ENCODE data around the gene CACNG5. TPM values are rescaled to one million over a fixed set of nuclear protein-coding genes. Genes with fewer than 3 reads are reported as not detected.

Gene CACNG5
- total and polyA plus RNA-seq, 4 donors: not detected

- no peaks in the 10 kb centered on the region for H3K9me3 ChIP-seq (ENCODE audit: control insufficient read depth in 4 of 4, low read length in 3 of 4)
- H3K9ac ChIP-seq (ENCODE audit: low read depth in 1 of 2, low read length in 2 of 2): no peak overlapping the region
- DNase-seq (ENCODE audit: low spot score): no peak
- no peak overlapping the region for H3K4me3 ChIP-seq (ENCODE audit: low read depth in 1 of 3, low read length in 3 of 3)
- no peak overlapping the region for H3K27ac ChIP-seq (ENCODE audit: low read depth in 1 of 2, low read length in 2 of 2)
- 80% methylated on average over 15 of the region's 15 CpGs for WGBS
- no peak for TF ChIP-seq GABPA (IDR thresholded peaks at IDR 0.05 in 1 of 2, conservative IDR thresholded peaks at IDR 0.05 in 1 of 2)
- no peak for TF ChIP-seq JUND (IDR thresholded peaks at IDR 0.05)
- TF ChIP-seq TAF1 (conservative IDR thresholded peaks at IDR 0.05): no peak
- no peak for TF ChIP-seq ATF3 (IDR thresholded peaks at IDR 0.05)
- no peak for TF ChIP-seq MAX (IDR thresholded peaks at IDR 0.05)
- TF ChIP-seq, protein P1, sequence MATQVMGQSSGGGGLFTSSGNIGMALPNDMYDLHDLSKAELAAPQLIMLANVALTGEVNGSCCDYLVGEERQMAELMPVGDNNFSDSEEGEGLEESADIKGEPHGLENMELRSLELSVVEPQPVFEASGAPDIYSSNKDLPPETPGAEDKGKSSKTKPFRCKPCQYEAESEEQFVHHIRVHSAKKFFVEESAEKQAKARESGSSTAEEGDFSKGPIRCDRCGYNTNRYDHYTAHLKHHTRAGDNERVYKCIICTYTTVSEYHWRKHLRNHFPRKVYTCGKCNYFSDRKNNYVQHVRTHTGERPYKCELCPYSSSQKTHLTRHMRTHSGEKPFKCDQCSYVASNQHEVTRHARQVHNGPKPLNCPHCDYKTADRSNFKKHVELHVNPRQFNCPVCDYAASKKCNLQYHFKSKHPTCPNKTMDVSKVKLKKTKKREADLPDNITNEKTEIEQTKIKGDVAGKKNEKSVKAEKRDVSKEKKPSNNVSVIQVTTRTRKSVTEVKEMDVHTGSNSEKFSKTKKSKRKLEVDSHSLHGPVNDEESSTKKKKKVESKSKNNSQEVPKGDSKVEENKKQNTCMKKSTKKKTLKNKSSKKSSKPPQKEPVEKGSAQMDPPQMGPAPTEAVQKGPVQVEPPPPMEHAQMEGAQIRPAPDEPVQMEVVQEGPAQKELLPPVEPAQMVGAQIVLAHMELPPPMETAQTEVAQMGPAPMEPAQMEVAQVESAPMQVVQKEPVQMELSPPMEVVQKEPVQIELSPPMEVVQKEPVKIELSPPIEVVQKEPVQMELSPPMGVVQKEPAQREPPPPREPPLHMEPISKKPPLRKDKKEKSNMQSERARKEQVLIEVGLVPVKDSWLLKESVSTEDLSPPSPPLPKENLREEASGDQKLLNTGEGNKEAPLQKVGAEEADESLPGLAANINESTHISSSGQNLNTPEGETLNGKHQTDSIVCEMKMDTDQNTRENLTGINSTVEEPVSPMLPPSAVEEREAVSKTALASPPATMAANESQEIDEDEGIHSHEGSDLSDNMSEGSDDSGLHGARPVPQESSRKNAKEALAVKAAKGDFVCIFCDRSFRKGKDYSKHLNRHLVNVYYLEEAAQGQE (IDR thresholded peaks at IDR 0.05): no peak
- TF ChIP-seq NR2F2 (IDR thresholded peaks at IDR 0.05): no peak
- no peak for TF ChIP-seq FOXA2 (IDR thresholded peaks at IDR 0.05)
- TF ChIP-seq HNF4G (IDR thresholded peaks at IDR 0.05): no peak
- TF ChIP-seq, protein P2, sequence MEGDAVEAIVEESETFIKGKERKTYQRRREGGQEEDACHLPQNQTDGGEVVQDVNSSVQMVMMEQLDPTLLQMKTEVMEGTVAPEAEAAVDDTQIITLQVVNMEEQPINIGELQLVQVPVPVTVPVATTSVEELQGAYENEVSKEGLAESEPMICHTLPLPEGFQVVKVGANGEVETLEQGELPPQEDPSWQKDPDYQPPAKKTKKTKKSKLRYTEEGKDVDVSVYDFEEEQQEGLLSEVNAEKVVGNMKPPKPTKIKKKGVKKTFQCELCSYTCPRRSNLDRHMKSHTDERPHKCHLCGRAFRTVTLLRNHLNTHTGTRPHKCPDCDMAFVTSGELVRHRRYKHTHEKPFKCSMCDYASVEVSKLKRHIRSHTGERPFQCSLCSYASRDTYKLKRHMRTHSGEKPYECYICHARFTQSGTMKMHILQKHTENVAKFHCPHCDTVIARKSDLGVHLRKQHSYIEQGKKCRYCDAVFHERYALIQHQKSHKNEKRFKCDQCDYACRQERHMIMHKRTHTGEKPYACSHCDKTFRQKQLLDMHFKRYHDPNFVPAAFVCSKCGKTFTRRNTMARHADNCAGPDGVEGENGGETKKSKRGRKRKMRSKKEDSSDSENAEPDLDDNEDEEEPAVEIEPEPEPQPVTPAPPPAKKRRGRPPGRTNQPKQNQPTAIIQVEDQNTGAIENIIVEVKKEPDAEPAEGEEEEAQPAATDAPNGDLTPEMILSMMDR (IDR thresholded peaks at IDR 0.05; ENCODE audit: low read depth, low read length, missing input control): no peak
- TF ChIP-seq EGR1 (IDR thresholded peaks at IDR 0.05; ENCODE audit: low read depth in 2 of 2): no peak
- TF ChIP-seq HNF4A (conservative IDR thresholded peaks at IDR 0.05): no peak
- no peak for TF ChIP-seq SP1 (IDR thresholded peaks at IDR 0.05)
- TF ChIP-seq RAD21 (IDR thresholded peaks at IDR 0.05): no peak
- no peak for TF ChIP-seq ZBTB33 (IDR thresholded peaks at IDR 0.05)
- H3K27me3 ChIP-seq (ENCODE audit: control insufficient read depth in 4 of 4, insufficient read depth in 4 of 4, low read length in 3 of 4): no peaks in the 10 kb centered on the region
- H3K4me1 ChIP-seq (ENCODE audit: control insufficient read depth in 4 of 4, insufficient read depth in 4 of 4, low read length in 3 of 4): peaks cover 0 to 8% (median 3%) of the 10 kb centered on the region in 4 donors
- H3K36me3 ChIP-seq (ENCODE audit: control insufficient read depth in 4 of 4, insufficient read depth in 3 of 4, low read depth in 1 of 4, low read length in 3 of 4): peaks cover 4 to 42% (median 14%) of the 10 kb centered on the region in 4 donors
Measured at GRCh38 chr17:66791347-66791746, 43.6 kb upstream of the CACNG5 start.

GRCh38 chr17:66793814-66794213 lies 41.1 kb upstream of the CACNG5 start:
- Histone ChIP-seq H3K36me3 (ENCODE audit: control insufficient read depth in 4 of 4, insufficient read depth in 3 of 4, low read depth in 1 of 4, low read length in 3 of 4) (peaks cover 0 to 25% (median 9%) of the 10 kb centered on the region in 4 donors), H3K9ac (ENCODE audit: low read depth in 1 of 2, low read length in 2 of 2) (no peak overlapping the region), H3K27me3 (ENCODE audit: control insufficient read depth in 4 of 4, insufficient read depth in 4 of 4, low read length in 3 of 4) (no peaks in the 10 kb centered on the region), H3K4me3 (ENCODE audit: low read depth in 1 of 3, low read length in 3 of 3) (no peak overlapping the region), H3K4me1 (ENCODE audit: control insufficient read depth in 4 of 4, insufficient read depth in 4 of 4, low read length in 3 of 4) (peaks cover 0 to 8% (median 3%) of the 10 kb centered on the region in 4 donors), H3K27ac (ENCODE audit: low read depth in 1 of 2, low read length in 2 of 2) (no peak overlapping the region), H3K9me3 (ENCODE audit: control insufficient read depth in 4 of 4, low read length in 3 of 4) (no peaks in the 10 kb centered on the region)
- TF ChIP-seq ATF3 (IDR thresholded peaks at IDR 0.05) (no peak), SP1 (IDR thresholded peaks at IDR 0.05) (no peak), YY1 (IDR thresholded peaks at IDR 0.05) (no peak), JUND (IDR thresholded peaks at IDR 0.05) (no peak), MAX (IDR thresholded peaks at IDR 0.05) (no peak), NR2F2 (IDR thresholded peaks at IDR 0.05) (no peak)
- 75% methylated on average over 3 of the region's 3 CpGs for WGBS
- no peak for DNase-seq (ENCODE audit: low spot score)
